ENCODE measurements around the gene THSD4. TPM values are rescaled to one million over a fixed set of nuclear protein-coding genes. Genes with fewer than 3 reads are reported as not detected.
A peak's percentile ranks its signal among the peaks of the same experiment; 100 is the strongest.

The THSD4 gene
- total and polyA plus RNA-seq, 4 donors, result 6.0 to 42.4 (median 18.5) TPM

GRCh38 chr15:71194286-71194685 is 79.0 kb downstream of the THSD4 start:
- H3K9me3 ChIP-seq (ENCODE audit: control insufficient read depth in 4 of 4, insufficient read depth in 3 of 4, low read length in 3 of 4), result no peaks in the 10 kb centered on the region
- 80 to 81% methylated on average over 6 of the region's 6 CpGs for WGBS, 2 donors
- no peak overlapping the region for H3K4me3 ChIP-seq
- peaks cover 0 to 7% (median 3%) of the 10 kb centered on the region in 5 donors for H3K4me1 ChIP-seq (ENCODE audit: control insufficient read depth in 5 of 5, insufficient read depth in 5 of 5, low read length in 5 of 5)
- H3K27ac ChIP-seq (ENCODE audit: low read depth in 1 of 2, low read length in 1 of 2), result no peak overlapping the region
- DNase-seq (no peak), ATAC-seq (ENCODE audit: insufficient read depth, low FRiP score) (no peak)
- H3K9ac ChIP-seq (ENCODE audit: insufficient read depth in 1 of 2, low read length in 2 of 2), result no peak overlapping the region
- no peaks in the 10 kb centered on the region for H3K36me3 ChIP-seq (ENCODE audit: control insufficient read depth in 4 of 4, insufficient read depth in 4 of 4, low read length in 4 of 4)
- no peaks in the 10 kb centered on the region for H3K27me3 ChIP-seq (ENCODE audit: control insufficient read depth in 3 of 3, insufficient read depth in 3 of 3, low read length in 2 of 3)
- no peak for TF ChIP-seq CTCF (IDR thresholded peaks at IDR 0.05; ENCODE audit: control extremely low read depth, extremely low read depth)

GRCh38 chr15:71195242-71195641 is 80.0 kb downstream of the THSD4 start:
- Histone ChIP-seq H3K27me3 (ENCODE audit: control insufficient read depth in 3 of 3, insufficient read depth in 3 of 3, low read length in 2 of 3) (no peaks in the 10 kb centered on the region), H3K36me3 (ENCODE audit: control insufficient read depth in 4 of 4, insufficient read depth in 4 of 4, low read length in 4 of 4) (no peaks in the 10 kb centered on the region), H3K27ac (ENCODE audit: low read depth in 1 of 2, low read length in 1 of 2) (no peak overlapping the region), H3K9me3 (ENCODE audit: control insufficient read depth in 4 of 4, insufficient read depth in 3 of 4, low read length in 3 of 4) (peaks cover 0 to 3% (median 0%) of the 10 kb centered on the region in 4 donors), H3K4me3 (no peak overlapping the region), H3K9ac (ENCODE audit: insufficient read depth in 1 of 2, low read length in 2 of 2) (no peak overlapping the region), H3K4me1 (ENCODE audit: control insufficient read depth in 5 of 5, insufficient read depth in 5 of 5, low read length in 5 of 5) (peaks cover 0 to 10% (median 4%) of the 10 kb centered on the region in 5 donors)
- ATAC-seq (ENCODE audit: insufficient read depth, low FRiP score) (no peak), DNase-seq (no peak)
- 86 to 87% methylated on average over 1 of the region's 1 CpG for WGBS, 2 donors
- TF ChIP-seq CTCF (IDR thresholded peaks at IDR 0.05; ENCODE audit: control extremely low read depth, extremely low read depth), result no peak

GRCh38 chr15:71197620-71198019 is 82.3 kb downstream of the THSD4 start:
- TF ChIP-seq CTCF (IDR thresholded peaks at IDR 0.05; ENCODE audit: control extremely low read depth, extremely low read depth), result no peak
- Histone ChIP-seq H3K36me3 (ENCODE audit: control insufficient read depth in 4 of 4, insufficient read depth in 4 of 4, low read length in 4 of 4) (no peaks in the 10 kb centered on the region), H3K9ac (ENCODE audit: insufficient read depth in 1 of 2, low read length in 2 of 2) (no peak overlapping the region), H3K27me3 (ENCODE audit: control insufficient read depth in 3 of 3, insufficient read depth in 3 of 3, low read length in 2 of 3) (no peaks in the 10 kb centered on the region), H3K4me3 (no peak overlapping the region), H3K9me3 (ENCODE audit: control insufficient read depth in 4 of 4, insufficient read depth in 3 of 4, low read length in 3 of 4) (peaks cover 0 to 3% (median 0%) of the 10 kb centered on the region in 4 donors), H3K27ac (ENCODE audit: low read depth in 1 of 2, low read length in 1 of 2) (no peak overlapping the region), H3K4me1 (ENCODE audit: control insufficient read depth in 5 of 5, insufficient read depth in 5 of 5, low read length in 5 of 5) (peaks cover 2 to 30% (median 14%) of the 10 kb centered on the region in 5 donors)
- WGBS, 2 donors, result 93 to 97% methylated on average over 3 of the region's 3 CpGs
- ATAC-seq (ENCODE audit: insufficient read depth, low FRiP score), result no peak
- no peak for DNase-seq

GRCh38 chr15:71198846-71199245 is 83.6 kb downstream of the THSD4 start:
- TF ChIP-seq CTCF (IDR thresholded peaks at IDR 0.05; ENCODE audit: control extremely low read depth, extremely low read depth), result no peak
- WGBS, 2 donors, result 80 to 85% methylated on average over 3 of the region's 3 CpGs
- Histone ChIP-seq H3K9me3 (ENCODE audit: control insufficient read depth in 4 of 4, insufficient read depth in 3 of 4, low read length in 3 of 4) (peaks cover 0 to 3% (median 0%) of the 10 kb centered on the region in 4 donors), H3K27me3 (ENCODE audit: control insufficient read depth in 3 of 3, insufficient read depth in 3 of 3, low read length in 2 of 3) (no peaks in the 10 kb centered on the region), H3K4me1 (ENCODE audit: control insufficient read depth in 5 of 5, insufficient read depth in 5 of 5, low read length in 5 of 5) (peaks cover 2 to 29% (median 17%) of the 10 kb centered on the region in 5 donors), H3K9ac (ENCODE audit: insufficient read depth in 1 of 2, low read length in 2 of 2) (no peak overlapping the region), H3K36me3 (ENCODE audit: control insufficient read depth in 4 of 4, insufficient read depth in 4 of 4, low read length in 4 of 4) (no peaks in the 10 kb centered on the region), H3K4me3 (no peak overlapping the region), H3K27ac (ENCODE audit: low read depth in 1 of 2, low read length in 1 of 2) (peak overlapping the region in 1 of 2 donors; percentile 38)
- ATAC-seq (ENCODE audit: insufficient read depth, low FRiP score), result no peak
- DNase-seq, result peak in 1 of 3 donors; percentile 51

Measured in lung (tissue), 12 donors.